Ovary (tissue), 9 donors: Measurements from ENCODE around the gene ELOVL2. TPM values are rescaled to one million over a fixed set of nuclear protein-coding genes. Genes with fewer than 3 reads are reported as not detected.

Experiments used
- DNase-seq, 5 donors: peaks; one replicate each; pipeline ENCODE4 v3.0.0-alpha.2; 2019 to 2020
- H3K27ac ChIP-seq, 2 donors: fragments of 200-600 bp; one replicate each; pipeline versions ENCODE4 v1.5.1 to v1.8.0; 2019 to 2022
- H3K27me3 ChIP-seq: fragments of 200-600 bp; one replicate; pipeline ENCODE4 v1.8.0; 2022
- H3K36me3 ChIP-seq: fragments of 200-600 bp; sonication (generic); one replicate; pipeline ENCODE4 v1.5.1; 2019
- H3K4me1 ChIP-seq: one replicate; pipeline ENCODE4 v1.8.1; 2013; ENCODE audit warnings: mild to moderate bottlenecking, moderate library complexity; ENCODE audit not compliant: insufficient read depth
- H3K4me3 ChIP-seq: fragments of 200-600 bp; sonication (generic); one replicate; pipeline ENCODE4 v1.5.1; 2017
- H3K9me3 ChIP-seq, 2 donors: fragments of 200-600 bp in 1 of 2; sonication (generic) in 1 of 2; one replicate each; pipeline versions ENCODE4 v1.5.1 to v1.8.1; 2013 to 2019; ENCODE audit warnings: mild to moderate bottlenecking in 1 of 2, moderate library complexity in 1 of 2
- CTCF ChIP-seq, 3 donors: fragments of 450-650 bp in 2 of 3; fragments of 200-600 bp in 1 of 3; IDR thresholded peaks; one replicate each; pipeline versions ENCODE4 v1.5.1 to v1.8.0; 2016 to 2022; ENCODE audit warnings: antibody characterized with exemption in 3 of 3, mild to moderate bottlenecking in 1 of 3
- EP300 ChIP-seq: sonication (generic); formaldehyde crosslinking; IDR thresholded peaks from one replicate; pipeline ENCODE4 v1.6.1; 2017; ENCODE audit warnings: antibody characterized with exemption
- POLR2A ChIP-seq: fragments of 450-650 bp; IDR thresholded peaks from one replicate; pipeline ENCODE4 v1.6.1; 2017; ENCODE audit warnings: antibody characterized with exemption, mild to moderate bottlenecking, moderate library complexity
- WGBS, 3 donors: extraction: QIAGEN DNeasy Blood & Tissue Kit in 1 of 3; methylation state at CpG; one replicate each; pipeline versions ENCODE4 v1.1.5 to v1.1.7; 2013 to 2017; 5-methylcytosine and 5-hydroxymethylcytosine counted together
- intact Hi-C, 4 donors: fragments of 100-400 bp; cut with DNase I; formaldehyde crosslinking; loops; one replicate each; pipeline versions ENCODE4 v1.11.0 to v1.15.1; 2022 to 2023
- polyA plus RNA-seq, 2 donors: library from polyadenylated mRNA; stranded (reverse); fragments of 200-250 nt in 1 of 2; fragments of 350-450 nt in 1 of 2; fragmentation: Illumina TruSeq in 1 of 2; extraction: RNeasy Lipid Tissue Mini Kit (QIAGEN cat#74804) in 1 of 2; gene quantifications; one replicate each; pipeline ENCODE4 v1.2.3, GENCODE V29; 2013 to 2014
- total RNA-seq, 7 donors: library from RNA; depleted of rRNA in 2 of 7; stranded (reverse); fragments of >200 nt in 2 of 7; fragmentation: NEBNext Ultra II Directional in 3 of 7; extraction: Animal tissue kit (Norgen Biotek cat#: 25700) in 3 of 7; gene quantifications; one replicate each; pipeline versions ENCODE4 v1.1.0 to v1.2.4, GENCODE V29; 2016 to 2023
- donor health status: DM: no; HTN: no; CAD: no; lungs with moderate emphysema.
- donor health status: DM: no; HTN: no; CAD: no.
- donor health status: Bipolar disorder and iron deficiency.
- donor health status: DM: yes; HTN: yes; CAD: no.
- donor health status: DM: no; HTN: no; CAD: no.
- donor health status: DM: yes; HTN: yes; CAD: no.

Gene ELOVL2
- total and polyA plus RNA-seq, 9 donors, result 0.11 to 1.4 (median 0.28) TPM; not detected in 1

- no peaks in the 10 kb centered on the region for H3K9me3 ChIP-seq
- TF ChIP-seq POLR2A (no peak), CTCF (IDR thresholded peaks at IDR 0.05) (no peak), EP300 (no peak)
- no peak for DNase-seq
- intact Hi-C loops, result no loop called here
- 60 to 63% (median 60%) methylated on average over 3 of the region's 3 CpGs for WGBS, 3 donors
- no peaks in the 10 kb centered on the region for H3K36me3 ChIP-seq
- H3K4me3 ChIP-seq, result no peak overlapping the region
- no peak overlapping the region for H3K27ac ChIP-seq
- no peaks in the 10 kb centered on the region for H3K4me1 ChIP-seq
- H3K27me3 ChIP-seq, result no peaks in the 10 kb centered on the region
These were observed 36.2 kb upstream of the ELOVL2 start for GRCh38 chr6:11080296-11080695.

GRCh38 chr6:11078266-11078665 lies 34.2 kb upstream of the ELOVL2 start:
- Histone ChIP-seq H3K27ac (no peak overlapping the region), H3K4me3 (no peak overlapping the region), H3K27me3 (no peaks in the 10 kb centered on the region), H3K9me3 (no peaks in the 10 kb centered on the region), H3K36me3 (no peaks in the 10 kb centered on the region), H3K4me1 (no peaks in the 10 kb centered on the region)
- TF ChIP-seq POLR2A (no peak), EP300 (no peak), CTCF (IDR thresholded peaks at IDR 0.05) (no peak)
- WGBS, 3 donors, result 66 to 81% (median 73%) methylated on average over 4 of the region's 4 CpGs
- intact Hi-C loops, result no loop called here
- no peak for DNase-seq

GRCh38 chr6:11076540-11076939 lies 32.4 kb upstream of the ELOVL2 start:
- intact Hi-C loops, result no loop called here
- no peak for DNase-seq
- H3K36me3 ChIP-seq, result no peaks in the 10 kb centered on the region
- H3K27ac ChIP-seq, result no peak overlapping the region
- TF ChIP-seq POLR2A (no peak), CTCF (IDR thresholded peaks at IDR 0.05) (no peak), EP300 (no peak)
- no peaks in the 10 kb centered on the region for H3K9me3 ChIP-seq
- H3K4me1 ChIP-seq, result no peaks in the 10 kb centered on the region
- no peaks in the 10 kb centered on the region for H3K27me3 ChIP-seq
- WGBS, 3 donors, result 48 to 51% (median 48%) methylated on average over 2 of the region's 2 CpGs
- H3K4me3 ChIP-seq, result no peak overlapping the region

GRCh38 chr6:11072101-11072500 lies 28.0 kb upstream of the ELOVL2 start:
- Histone ChIP-seq H3K27me3 (no peaks in the 10 kb centered on the region), H3K4me3 (no peak overlapping the region), H3K36me3 (no peaks in the 10 kb centered on the region), H3K27ac (no peak overlapping the region), H3K4me1 (no peaks in the 10 kb centered on the region), H3K9me3 (no peaks in the 10 kb centered on the region)
- intact Hi-C loops, result no loop called here
- no peak for TF ChIP-seq POLR2A
- TF ChIP-seq EP300, result no peak
- no peak for TF ChIP-seq CTCF (IDR thresholded peaks at IDR 0.05)
- 90 to 93% (median 92%) methylated on average over 4 of the region's 4 CpGs for WGBS, 3 donors
- DNase-seq, result no peak

GRCh38 chr6:11069760-11070159 lies 25.7 kb upstream of the ELOVL2 start:
- intact Hi-C loops, result no loop called here
- no peak for DNase-seq
- Histone ChIP-seq H3K27me3 (no peaks in the 10 kb centered on the region), H3K36me3 (no peaks in the 10 kb centered on the region), H3K9me3 (no peaks in the 10 kb centered on the region), H3K27ac (no peak overlapping the region), H3K4me1 (no peaks in the 10 kb centered on the region), H3K4me3 (no peak overlapping the region)
- 44 to 53% (median 50%) methylated on average over 2 of the region's 2 CpGs for whole genome bisulfite sequencing, 3 donors
- TF ChIP-seq EP300 (no peak), POLR2A (no peak)
